Measurements from ENCODE around the gene SH3BP2. TPM values are rescaled to one million over a fixed set of nuclear protein-coding genes. Genes with fewer than 3 reads are reported as not detected.

The SH3BP2 gene
- polyA plus RNA-seq, 6 donors from 2014 or later, result 14.3 to 91.1 (median 28.7) TPM

DNA sequence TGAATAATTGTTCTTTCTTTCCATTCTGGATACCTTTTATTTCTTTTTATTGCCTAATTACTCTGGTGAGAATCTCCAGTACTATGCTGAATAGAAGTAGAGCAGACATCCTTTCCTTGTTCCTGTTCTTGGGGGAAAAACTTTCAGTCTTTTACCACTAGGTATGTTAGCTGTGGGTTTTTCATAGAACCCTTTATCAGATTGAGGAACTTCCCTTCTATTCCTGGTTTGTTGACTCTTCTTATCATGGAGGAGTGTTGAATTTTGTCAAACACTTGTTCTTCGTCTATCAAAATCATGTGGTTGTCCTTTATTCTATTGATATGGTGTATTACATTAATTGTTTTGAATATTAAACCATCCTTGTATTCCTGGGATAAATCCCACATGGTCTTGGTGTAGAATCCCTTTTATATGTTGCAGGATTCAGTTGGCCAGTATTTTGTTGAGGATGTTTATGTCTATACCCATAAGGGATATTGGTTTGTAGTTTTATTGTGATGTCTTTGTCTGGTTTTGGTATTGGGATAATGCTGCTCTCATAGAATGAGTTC is 23.6 kb downstream of the SH3BP2 start:
- no peaks in the 10 kb centered on the region for H3K9me3 Mint-ChIP-seq
- peaks cover 8 to 12% of the 10 kb centered on the region in 2 donors for H3K36me3 Mint-ChIP-seq
- peak overlapping the region; percentile 81 to 99 (median 92) for H3K4me3 Mint-ChIP-seq
- no peaks in the 10 kb centered on the region for H3K27me3 Mint-ChIP-seq
- DNase-seq, result no peak
- peaks cover 62 to 71% (median 70%) of the 10 kb centered on the region in 3 donors for H3K4me1 Mint-ChIP-seq
- no peak for ATAC-seq (ENCODE audit: low read depth in 2 of 2)
- peak overlapping the region in 5 of 6 donors; percentile 39 to 93 (median 86) for H3K27ac Mint-ChIP-seq

DNA sequence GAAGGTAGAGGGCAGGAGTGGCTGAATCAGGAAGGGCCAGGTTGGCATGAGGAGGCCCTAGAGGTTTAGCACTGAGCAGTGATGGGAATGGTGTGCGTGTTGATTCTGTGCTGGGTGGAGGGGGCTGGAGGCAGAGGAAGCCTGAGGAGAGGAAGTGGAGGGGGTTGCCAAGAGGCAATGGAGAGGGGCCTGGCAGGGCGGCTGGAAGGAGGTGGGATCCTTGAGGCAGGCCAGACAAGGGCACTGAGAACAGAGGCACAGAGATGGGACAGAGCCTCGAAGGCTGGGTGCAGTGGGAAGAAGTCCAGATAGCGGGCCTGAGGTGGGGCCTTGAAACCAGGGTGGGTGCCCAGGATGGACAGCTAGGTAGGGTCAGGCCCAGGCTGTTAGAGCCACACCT is 24.3 kb downstream of the SH3BP2 start:
- H3K4me1 Mint-ChIP-seq, result peaks cover 55 to 64% (median 64%) of the 10 kb centered on the region in 3 donors
- no peak for DNase-seq
- no peaks in the 10 kb centered on the region for H3K9me3 Mint-ChIP-seq

GRCh38 chr4:2817701-2818350 is 24.9 kb downstream of the SH3BP2 start:
- H3K27me3 Mint-ChIP-seq, result no peaks in the 10 kb centered on the region
- ATAC-seq (ENCODE audit: low read depth in 2 of 2), result peak; percentile 23 to 37
- H3K27ac Mint-ChIP-seq, result peak overlapping the region in 1 of 6 donors; percentile 86
- no peaks in the 10 kb centered on the region for H3K9me3 Mint-ChIP-seq
- H3K36me3 Mint-ChIP-seq, result peaks cover 8 to 12% of the 10 kb centered on the region in 2 donors
- H3K4me1 Mint-ChIP-seq, result peaks cover 49 to 66% (median 62%) of the 10 kb centered on the region in 3 donors
- DNase-seq, result no peak
- peak overlapping the region; percentile 81 to 99 (median 92) for H3K4me3 Mint-ChIP-seq

More for the DNA sequence above, 24.3 kb downstream of the SH3BP2 start:
- Mint-ChIP-seq H3K4me3 (peak overlapping the region; percentile 81 to 99 (median 92)), H3K27ac (peak overlapping the region; percentile 60 to 93 (median 87)), H3K27me3 (no peaks in the 10 kb centered on the region), H3K36me3 (peaks cover 8 to 12% of the 10 kb centered on the region in 2 donors)
- ATAC-seq (ENCODE audit: low read depth in 2 of 2), result no peak

DNA sequence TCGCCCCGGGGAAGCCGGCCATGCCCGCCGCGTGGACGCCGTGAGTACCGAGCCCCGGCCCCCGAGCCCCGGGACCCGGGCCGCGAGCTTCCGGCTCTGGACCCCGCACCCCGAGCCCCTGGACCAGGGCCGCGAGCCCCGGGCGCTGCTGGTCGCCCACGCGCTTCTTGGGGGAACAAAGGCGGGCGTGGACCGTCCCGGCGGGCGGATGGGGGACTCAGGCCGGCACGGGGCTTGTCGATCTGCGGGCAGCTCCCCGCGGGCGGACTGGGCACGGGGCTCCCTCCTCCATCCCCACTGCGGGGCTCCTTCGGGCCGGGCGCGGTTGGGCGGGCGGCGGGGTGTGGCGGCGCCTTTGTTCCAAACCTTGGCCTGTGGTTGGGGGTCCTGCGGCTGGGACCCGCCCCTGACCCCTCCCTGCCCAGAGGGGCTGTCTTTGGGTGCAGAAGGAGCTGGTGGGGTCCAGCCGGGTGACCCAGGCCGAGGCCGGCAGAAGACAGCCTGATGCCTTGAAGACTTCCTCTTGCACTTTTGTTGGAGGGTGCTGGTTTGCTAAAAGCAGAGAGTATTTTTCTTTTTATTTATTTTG is 25.6 kb downstream of the SH3BP2 start:
- H3K27me3 Mint-ChIP-seq, result no peaks in the 10 kb centered on the region
- peaks cover 7 to 12% of the 10 kb centered on the region in 2 donors for H3K36me3 Mint-ChIP-seq
- H3K9me3 Mint-ChIP-seq, result no peaks in the 10 kb centered on the region
- peaks cover 44 to 64% (median 56%) of the 10 kb centered on the region in 3 donors for H3K4me1 Mint-ChIP-seq
- H3K4me3 Mint-ChIP-seq, result peak overlapping the region; percentile 59 to 80 (median 74)
- ATAC-seq (ENCODE audit: low read depth in 2 of 2) (peak; percentile 18 to 29), DNase-seq (no peak)
- H3K27ac Mint-ChIP-seq, result peak overlapping the region in 1 of 6 donors; percentile 60

- Mint-ChIP-seq H3K27me3 (no peaks in the 10 kb centered on the region), H3K27ac (peak overlapping the region in 4 of 6 donors; percentile 21 to 96 (median 73)), H3K9me3 (no peaks in the 10 kb centered on the region), H3K4me1 (peaks cover 33 to 57% (median 45%) of the 10 kb centered on the region in 3 donors), H3K4me3 (peak overlapping the region; percentile 59 to 86 (median 70)), H3K36me3 (peaks cover 4 to 12% of the 10 kb centered on the region in 2 donors)
- DNase-seq (no peak), ATAC-seq (ENCODE audit: low read depth in 2 of 2) (no peak)
These were observed 26.6 kb downstream of the SH3BP2 start for GRCh38 chr4:2819244-2820215.

DNA sequence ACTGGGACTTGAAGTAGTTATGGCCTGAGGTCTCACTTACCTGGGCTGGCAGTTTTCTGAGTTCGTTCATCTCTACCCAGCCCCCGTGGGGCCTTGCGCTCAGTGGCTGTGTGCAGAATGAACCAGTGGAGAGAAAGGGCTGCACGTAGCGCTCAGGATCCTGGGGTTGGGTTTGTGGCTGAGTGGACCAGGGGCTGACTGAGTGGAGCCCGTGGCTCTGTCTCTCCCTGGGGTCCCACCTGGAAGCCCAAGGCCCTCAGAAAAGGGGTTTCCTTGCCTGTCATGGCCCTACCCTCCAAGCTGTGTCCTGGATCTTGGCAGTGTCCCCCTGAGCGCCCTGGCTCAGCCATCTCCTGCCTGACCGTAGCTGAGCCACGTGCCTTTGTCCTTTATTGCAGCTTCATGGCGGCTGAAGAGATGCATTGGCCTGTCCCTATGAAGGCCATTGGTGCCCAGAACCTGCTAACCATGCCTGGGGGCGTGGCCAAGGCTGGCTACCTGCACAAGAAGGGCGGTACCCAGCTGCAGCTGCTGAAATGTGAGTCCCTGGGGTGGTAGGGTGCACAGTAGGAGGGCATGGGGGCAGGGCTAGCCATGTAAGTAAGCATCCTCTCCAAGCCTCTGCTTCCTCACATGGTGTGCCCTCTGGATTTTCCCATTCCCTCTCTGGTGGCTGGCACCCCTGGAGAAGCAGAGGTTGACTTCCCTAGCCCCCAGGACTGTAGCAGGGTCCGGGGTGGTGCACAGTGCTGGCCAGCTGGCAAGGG is 27.5 kb downstream of the SH3BP2 start:
- H3K27ac Mint-ChIP-seq, result no peak overlapping the region
- H3K4me1 Mint-ChIP-seq, result peaks cover 27 to 49% (median 39%) of the 10 kb centered on the region in 3 donors
- H3K9me3 Mint-ChIP-seq, result no peaks in the 10 kb centered on the region
- DNase-seq, result no peak
- no peaks in the 10 kb centered on the region for H3K27me3 Mint-ChIP-seq
- ATAC-seq (ENCODE audit: low read depth in 2 of 2), result no peak
- H3K36me3 Mint-ChIP-seq, result peaks cover 3 to 16% of the 10 kb centered on the region in 2 donors
- H3K4me3 Mint-ChIP-seq, result peak overlapping the region in 2 of 8 donors; percentile 47 to 67

- no peak for DNase-seq
- Mint-ChIP-seq H3K27ac (peak overlapping the region in 1 of 6 donors; percentile 33), H3K27me3 (no peaks in the 10 kb centered on the region), H3K9me3 (no peaks in the 10 kb centered on the region), H3K4me3 (peak overlapping the region in 2 of 8 donors; percentile 41 to 68), H3K4me1 (peaks cover 17 to 33% (median 21%) of the 10 kb centered on the region in 3 donors), H3K36me3 (peaks cover 6 to 18% of the 10 kb centered on the region in 2 donors)
- no peak for ATAC-seq (ENCODE audit: low read depth in 2 of 2)
These were observed 29.8 kb downstream of the SH3BP2 start for GRCh38 chr4:2822461-2823300.

DNA sequence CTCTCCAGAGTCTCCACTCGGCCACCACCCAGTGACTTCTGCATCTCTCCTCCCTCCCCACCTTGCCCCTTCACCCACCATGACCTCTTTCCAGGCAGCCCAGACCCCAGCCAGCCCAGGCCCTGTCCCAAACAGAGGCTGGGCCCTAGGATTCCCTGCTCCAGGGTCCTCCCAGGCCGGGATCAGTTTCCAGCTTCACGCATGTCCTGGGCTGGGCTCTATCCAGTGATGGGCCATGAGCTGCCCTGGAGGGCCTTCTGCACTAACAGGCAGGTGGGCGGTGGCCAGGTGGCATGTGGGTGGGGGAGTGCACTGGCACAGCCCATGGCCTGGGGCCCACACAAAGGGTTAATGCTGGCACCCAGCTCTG is 30.4 kb downstream of the SH3BP2 start:
- H3K9me3 Mint-ChIP-seq, result no peaks in the 10 kb centered on the region
- H3K27me3 Mint-ChIP-seq, result no peaks in the 10 kb centered on the region
- peaks cover 19 to 34% (median 21%) of the 10 kb centered on the region in 3 donors for H3K4me1 Mint-ChIP-seq
- H3K4me3 Mint-ChIP-seq, result peak overlapping the region in 1 of 8 donors; percentile 68
- ATAC-seq (ENCODE audit: low read depth in 2 of 2), result no peak
- H3K27ac Mint-ChIP-seq, result peak overlapping the region in 1 of 6 donors; percentile 29
- H3K36me3 Mint-ChIP-seq, result peaks cover 6 to 21% of the 10 kb centered on the region in 2 donors
- DNase-seq, result no peak

- ATAC-seq (ENCODE audit: low read depth in 2 of 2), result no peak
- DNase-seq, result no peak
- peaks cover 24 to 39% (median 25%) of the 10 kb centered on the region in 3 donors for H3K4me1 Mint-ChIP-seq
These were observed 30.9 kb downstream of the SH3BP2 start for GRCh38 chr4:2823671-2824328.

DNA sequence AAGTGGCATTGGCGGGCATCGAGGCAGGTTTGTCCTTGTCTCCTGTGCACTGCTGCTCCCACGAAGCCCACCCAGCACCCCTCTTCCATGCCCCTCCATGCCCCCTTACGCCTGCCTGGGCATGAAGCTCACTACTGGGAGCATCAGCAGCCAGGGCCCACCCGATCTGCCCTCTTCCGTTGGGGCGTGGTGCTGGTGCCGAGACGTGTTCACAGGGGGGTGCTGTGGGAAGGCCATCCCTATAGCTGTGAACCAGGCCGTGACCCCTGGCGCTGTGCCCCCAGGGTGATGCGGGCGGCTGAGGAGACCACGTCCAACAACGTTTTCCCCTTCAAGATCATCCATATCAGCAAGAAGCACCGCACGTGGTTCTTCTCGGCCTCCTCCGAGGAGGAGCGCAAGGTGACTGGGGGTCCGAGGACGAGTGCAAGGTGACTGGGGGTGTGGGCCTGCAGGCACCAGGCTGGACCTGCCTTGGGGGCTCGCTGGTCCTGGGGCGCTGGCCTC is 31.5 kb downstream of the SH3BP2 start:
- H3K9me3 Mint-ChIP-seq, result no peaks in the 10 kb centered on the region
- no peak overlapping the region for H3K4me3 Mint-ChIP-seq
- peaks cover 22 to 38% (median 26%) of the 10 kb centered on the region in 3 donors for H3K4me1 Mint-ChIP-seq
- ATAC-seq (ENCODE audit: low read depth in 2 of 2) (no peak), DNase-seq (no peak)
- peak overlapping the region in 1 of 6 donors; percentile 82 for H3K27ac Mint-ChIP-seq
- no peaks in the 10 kb centered on the region for H3K27me3 Mint-ChIP-seq
- H3K36me3 Mint-ChIP-seq, result peaks cover 9 to 32% of the 10 kb centered on the region in 2 donors

More at GRCh38 chr4:2823671-2824328, 30.9 kb downstream of the SH3BP2 start:
- H3K27me3 Mint-ChIP-seq, result no peaks in the 10 kb centered on the region
- no peak overlapping the region for H3K4me3 Mint-ChIP-seq
- H3K36me3 Mint-ChIP-seq, result peaks cover 6 to 26% of the 10 kb centered on the region in 2 donors
- H3K9me3 Mint-ChIP-seq, result no peaks in the 10 kb centered on the region
- H3K27ac Mint-ChIP-seq, result peak overlapping the region in 2 of 6 donors; percentile 47 to 82

- H3K27ac Mint-ChIP-seq, result no peak overlapping the region
- ATAC-seq (ENCODE audit: low read depth in 2 of 2), result no peak
- H3K4me3 Mint-ChIP-seq, result no peak overlapping the region
- no peak for DNase-seq
- peaks cover 17 to 32% (median 25%) of the 10 kb centered on the region in 3 donors for H3K4me1 Mint-ChIP-seq
- H3K27me3 Mint-ChIP-seq, result no peaks in the 10 kb centered on the region
- H3K36me3 Mint-ChIP-seq, result peaks cover 9 to 32% of the 10 kb centered on the region in 2 donors
- no peaks in the 10 kb centered on the region for H3K9me3 Mint-ChIP-seq
These were observed 32.0 kb downstream of the SH3BP2 start for GRCh38 chr4:2824836-2825381.
